ENCODE results near the gene CPLX3.

CPLX3 gene

GRCh38 chr15:74788683-74789151, 37.7 kb upstream of the CPLX3 start:
- DNase-seq, result no peak

GRCh38 chr15:74789171-74789631, 37.2 kb upstream of the CPLX3 start:
- no peak for DNase-seq

- DNase-seq, result no peak
Measured at GRCh38 chr15:74789741-74790079, 36.7 kb upstream of the CPLX3 start.

GRCh38 chr15:74790080-74790916, 36.1 kb upstream of the CPLX3 start:
- DNase-seq, result no peak

- DNase-seq, result no peak
Measured at GRCh38 chr15:74791007-74791406, 35.4 kb upstream of the CPLX3 start.

- DNase-seq, result no peak
Measured at GRCh38 chr15:74791667-74792066, 34.8 kb upstream of the CPLX3 start.

- DNase-seq, result no peak
Measured at GRCh38 chr15:74792227-74793016, 34.0 kb upstream of the CPLX3 start.

GRCh38 chr15:74793135-74794028, 33.0 kb upstream of the CPLX3 start:
- no peak for DNase-seq

- DNase-seq, result no peak
Measured at GRCh38 chr15:74794248-74794969, 32.0 kb upstream of the CPLX3 start.

- no peak for DNase-seq
Measured at GRCh38 chr15:74794970-74795349, 31.5 kb upstream of the CPLX3 start.

- no peak for DNase-seq
Measured at GRCh38 chr15:74795966-74796625, 30.3 kb upstream of the CPLX3 start.

GRCh38 chr15:74798388-74799254, 27.8 kb upstream of the CPLX3 start:
- DNase-seq, result no peak

- DNase-seq, result no peak
Measured at GRCh38 chr15:74799255-74799855, 27.1 kb upstream of the CPLX3 start.

- DNase-seq, result no peak
Measured at GRCh38 chr15:74799856-74800558, 26.4 kb upstream of the CPLX3 start.

GRCh38 chr15:74800559-74801094, 25.8 kb upstream of the CPLX3 start:
- DNase-seq, result no peak

- no peak for DNase-seq
Measured at GRCh38 chr15:74801311-74801997, 25.0 kb upstream of the CPLX3 start.

GRCh38 chr15:74802290-74802689, 24.1 kb upstream of the CPLX3 start:
- no peak for DNase-seq

- DNase-seq, result no peak
Measured at GRCh38 chr15:74802862-74803447, 23.5 kb upstream of the CPLX3 start.

All from NCI-H2029 (cell line).